GM19467 (cell line): ENCODE data around the gene ARF4.
"Not testable (repeated sequence)": the region's sequence is repeated elsewhere in the genome, so short reads cannot be mapped to it uniquely, and the experiment has no call there.

Experiments used
- ATAC-seq: cut with Tn5 transposase; IDR thresholded peaks from one replicate; pipeline ENCODE4 v1.9.1; 2021; ENCODE audit warnings: mild to moderate bottlenecking, moderate library complexity; ENCODE audit not compliant: unreplicated experiment

ARF4 gene

DNA sequence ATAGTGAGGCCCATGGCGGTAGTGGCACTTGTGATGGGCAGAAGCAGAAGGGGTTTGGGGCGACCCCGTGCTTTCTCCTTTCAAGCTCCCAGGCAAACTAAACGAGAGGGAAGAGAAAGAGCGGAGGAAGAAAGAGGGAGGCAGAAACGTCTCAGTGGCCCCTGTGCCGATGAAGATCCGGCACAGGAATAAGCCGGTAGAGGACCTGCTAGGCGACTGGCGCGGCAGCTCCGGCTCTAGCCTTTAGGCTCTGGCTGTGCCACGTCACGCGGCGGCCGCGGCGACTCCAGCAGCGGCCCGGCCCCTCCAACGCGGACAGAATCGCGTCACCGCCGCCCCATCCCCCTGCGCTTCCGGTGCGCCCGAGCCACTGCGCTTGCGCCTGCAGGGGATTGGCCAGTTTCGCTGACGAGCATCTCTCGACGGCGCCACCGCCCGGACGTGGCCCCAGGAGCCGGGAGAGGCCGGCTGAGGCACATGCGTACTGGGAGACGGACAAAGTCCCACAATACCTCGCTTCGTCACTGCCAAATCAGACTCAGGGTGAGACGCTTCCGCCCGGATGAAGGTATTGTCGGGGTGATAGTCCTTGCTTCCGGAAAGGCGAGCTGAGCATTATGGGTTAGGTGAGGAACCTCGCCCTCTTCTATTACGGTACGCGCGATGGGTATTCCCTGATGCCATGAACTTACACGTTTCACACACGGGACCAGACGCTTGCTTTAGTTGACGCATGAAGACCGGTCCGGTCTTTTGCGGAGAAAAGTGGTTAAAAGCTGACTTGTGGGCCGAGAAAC lies at the start of gene ARF4:
TSS of gene ARF4 (minus strand) at position 218 of the 797 bp plus-strand sequence. CDS start at position 14, 204 bp downstream.
- peak; percentile 93 for ATAC-seq

DNA sequence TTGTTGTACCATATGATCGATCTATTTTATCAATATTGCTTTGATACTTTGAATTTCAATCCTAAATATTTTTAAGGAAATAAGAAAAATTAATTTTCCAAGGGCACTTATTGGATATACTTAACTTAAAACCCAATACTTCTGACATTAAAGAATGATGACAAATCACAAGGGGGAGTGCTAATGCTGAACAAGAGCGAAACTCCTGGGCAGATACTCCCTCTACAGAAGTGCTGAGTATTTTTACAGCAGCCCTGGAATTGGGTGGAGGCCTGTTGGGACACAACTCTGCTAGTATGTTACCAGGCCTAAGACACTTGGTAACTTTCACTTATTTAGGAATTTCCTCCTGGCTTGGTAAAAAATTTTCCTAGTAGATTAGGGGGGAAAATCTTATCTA lies 49.6 kb upstream of the ARF4 start:
- ATAC-seq: no peak

DNA sequence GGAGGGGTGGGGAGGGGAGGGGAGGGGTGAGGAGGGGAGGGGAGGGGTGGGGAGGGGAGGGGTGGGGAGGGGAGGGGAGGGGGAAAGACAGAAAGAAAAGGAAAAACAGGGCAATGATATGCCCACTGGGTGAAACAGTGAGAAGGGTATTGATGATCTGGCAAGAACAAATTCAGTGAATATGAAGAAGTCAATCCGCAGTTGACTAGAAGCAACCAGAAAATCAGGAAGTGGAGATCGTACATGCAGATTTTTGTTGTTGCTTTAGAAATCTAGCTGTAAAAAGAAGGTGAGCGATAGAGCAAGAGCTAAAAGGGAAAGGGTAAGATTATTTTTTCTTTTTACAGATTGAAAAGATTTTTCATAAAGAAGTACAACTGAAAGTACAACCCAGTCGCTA lies 47.6 kb upstream of the ARF4 start:
- no peak for ATAC-seq

DNA sequence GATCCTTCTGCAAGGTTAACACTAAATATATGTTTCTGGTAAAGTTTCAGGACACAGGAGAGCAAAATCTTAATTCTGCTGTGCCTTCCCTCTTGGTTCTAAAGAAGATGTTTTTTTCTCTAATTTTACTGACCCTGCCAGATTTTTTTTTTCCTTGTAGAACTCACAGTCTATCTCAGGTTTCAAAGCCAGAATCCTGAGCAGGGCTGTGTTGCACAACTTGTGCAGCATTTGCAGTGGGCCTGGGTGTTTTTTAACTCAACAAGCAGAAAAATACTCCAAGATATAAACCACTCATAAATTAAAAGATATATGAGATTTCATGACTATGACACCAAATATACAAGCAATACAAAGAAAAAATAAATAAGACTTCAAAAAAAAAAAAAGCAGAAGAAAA lies 40.2 kb upstream of the ARF4 start:
- ATAC-seq: no peak

DNA sequence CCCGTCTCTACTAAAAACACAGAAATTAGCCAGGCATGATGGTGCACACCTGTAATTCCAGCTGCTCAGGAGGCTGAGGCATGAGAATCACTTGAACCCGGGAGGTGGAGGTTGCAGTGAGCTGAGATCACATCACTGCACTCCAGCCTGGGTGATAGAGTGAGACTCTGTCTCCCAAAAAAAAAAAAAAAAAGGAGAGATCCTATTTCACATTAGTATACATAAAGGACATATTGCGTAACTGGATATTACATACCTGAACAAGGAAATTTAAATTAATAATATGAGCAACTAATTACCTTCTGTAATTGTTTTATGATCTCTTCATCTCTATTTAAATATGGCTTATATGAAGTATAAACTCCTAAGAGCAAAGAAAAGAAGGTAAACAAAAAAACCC lies 37.1 kb upstream of the ARF4 start:
- ATAC-seq: not testable (repeated sequence)

DNA sequence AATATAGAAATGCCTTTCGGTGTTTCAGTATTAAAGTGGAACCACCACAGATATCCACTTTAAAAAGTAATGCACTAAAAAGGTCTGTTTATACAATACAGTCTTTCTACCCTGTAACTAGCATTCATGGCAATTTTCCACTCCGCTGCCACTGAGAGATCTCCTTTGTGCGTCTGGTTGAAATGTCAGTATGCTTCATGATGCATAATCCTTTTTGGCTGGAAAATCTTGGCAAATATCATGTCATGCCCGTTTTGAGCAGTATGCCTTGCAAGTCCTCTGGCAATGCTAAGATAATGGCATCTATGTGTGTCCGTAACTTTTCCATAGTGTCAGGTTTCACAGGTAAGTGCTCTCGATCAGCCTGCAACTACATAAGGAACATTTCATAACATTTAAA lies 30.8 kb upstream of the ARF4 start:
- no peak for ATAC-seq

DNA sequence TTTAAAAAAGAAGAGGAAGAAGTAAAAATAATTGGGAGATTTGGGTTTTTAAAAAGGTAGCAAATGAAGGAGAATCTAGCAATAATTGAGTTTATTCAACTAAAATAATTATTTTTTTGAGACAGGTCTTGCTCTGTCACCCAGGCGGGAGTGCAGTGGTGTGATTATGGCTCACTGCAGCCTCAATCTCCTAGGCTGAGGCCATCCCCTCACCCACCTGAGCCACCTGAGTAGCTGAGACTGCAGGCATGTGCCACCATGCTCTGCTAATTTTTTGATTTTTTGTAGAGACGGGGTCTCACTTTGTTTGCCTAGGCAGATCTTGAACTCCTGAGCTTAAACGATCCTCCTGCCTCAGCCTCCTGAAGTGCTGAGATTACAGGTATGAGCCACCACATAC lies 27.7 kb upstream of the ARF4 start:
- no peak for ATAC-seq

DNA sequence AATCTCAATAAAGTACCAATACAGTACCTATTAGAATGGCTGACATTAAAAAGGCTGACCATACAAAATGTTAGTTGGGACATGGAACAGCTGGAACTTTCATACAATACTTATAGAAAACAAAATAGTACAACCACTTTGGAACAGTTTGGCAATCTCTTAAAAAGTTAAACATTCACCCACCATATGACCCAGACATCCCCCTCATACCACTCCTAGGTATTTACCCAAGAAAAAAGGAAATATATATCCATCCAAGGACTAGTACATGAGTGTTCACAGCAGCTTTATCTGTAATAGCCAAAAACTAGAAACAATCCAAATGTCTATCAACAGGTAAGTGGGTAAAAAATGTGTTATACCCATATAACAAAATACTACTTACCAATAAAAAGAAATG lies 25.2 kb upstream of the ARF4 start:
- ATAC-seq: no peak

DNA sequence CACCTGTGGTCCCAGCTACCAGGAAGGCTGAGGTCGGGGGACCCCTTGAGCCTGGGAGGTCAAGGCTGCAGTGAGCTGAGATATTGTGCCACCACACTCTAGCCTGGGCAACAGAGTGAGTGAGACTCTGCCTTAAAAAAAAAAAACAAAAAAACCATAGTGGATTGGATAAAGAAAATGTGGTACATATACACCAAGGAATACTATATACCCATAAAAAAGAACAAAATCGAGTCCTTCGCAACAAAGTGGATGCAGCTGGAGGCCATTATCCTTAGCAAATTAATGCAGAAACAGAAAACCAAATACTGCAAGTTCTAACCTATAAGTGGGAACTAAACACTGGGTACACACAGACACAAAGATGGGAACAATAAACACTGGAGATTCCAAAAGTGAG lies 20.6 kb upstream of the ARF4 start:
- no peak for ATAC-seq

DNA sequence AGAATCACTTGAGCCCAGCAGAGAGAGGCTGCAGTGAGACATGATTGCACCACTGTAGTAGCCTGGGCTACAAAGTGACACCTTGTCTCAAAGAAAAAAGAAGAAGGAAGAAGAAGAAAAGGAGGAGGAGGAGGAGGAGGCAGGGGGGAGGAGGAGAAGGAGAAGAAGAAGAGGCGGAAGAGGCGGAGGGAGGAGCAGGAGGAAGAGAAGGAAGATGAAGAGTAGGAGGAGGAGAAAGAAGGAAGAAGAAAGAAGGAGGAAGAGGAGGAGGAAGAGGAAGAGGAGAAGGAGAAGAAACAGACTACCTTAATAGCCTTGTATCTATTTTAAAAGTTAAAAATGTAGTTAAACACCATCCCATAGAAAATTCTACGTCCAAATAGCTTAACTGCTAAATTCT lies 19.1 kb upstream of the ARF4 start:
- ATAC-seq: no peak

DNA sequence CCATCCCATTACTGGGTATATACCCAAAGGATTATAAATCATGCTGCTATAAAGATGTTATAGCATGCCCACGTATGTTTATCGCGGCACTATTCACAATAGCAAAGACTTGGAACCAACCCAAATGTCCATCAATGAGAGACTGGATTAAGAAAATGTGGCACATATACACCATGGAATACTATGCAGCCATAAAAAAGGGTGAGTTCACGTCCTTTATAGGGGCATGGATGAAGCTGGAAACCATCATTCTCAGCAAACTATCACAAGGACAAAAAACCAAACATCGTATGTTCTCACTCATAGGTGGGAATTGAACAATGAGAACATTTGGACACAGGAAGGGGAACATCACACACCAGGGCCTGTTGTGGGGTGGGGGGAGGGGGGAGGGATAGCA lies 14.7 kb upstream of the ARF4 start:
- not testable (repeated sequence) for ATAC-seq

DNA sequence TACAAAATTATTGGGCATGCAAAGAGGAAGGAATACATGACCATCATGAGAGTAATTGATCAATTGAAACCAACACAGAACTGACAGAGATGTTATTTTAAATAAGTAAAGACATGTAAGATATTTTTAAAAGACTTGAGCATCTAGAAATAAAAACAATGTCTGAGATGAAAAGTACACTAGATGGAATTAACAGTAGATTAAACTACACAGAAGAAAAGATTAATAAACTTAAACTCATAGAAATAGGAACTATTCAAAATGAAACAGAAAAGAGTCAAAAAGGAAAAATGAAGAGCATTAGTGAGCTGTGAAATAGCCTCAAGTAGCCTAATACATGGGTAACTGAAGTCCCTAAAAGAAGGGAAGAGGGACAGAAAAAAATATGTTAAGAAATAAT lies 8.5 kb upstream of the ARF4 start:
- no peak for ATAC-seq

DNA sequence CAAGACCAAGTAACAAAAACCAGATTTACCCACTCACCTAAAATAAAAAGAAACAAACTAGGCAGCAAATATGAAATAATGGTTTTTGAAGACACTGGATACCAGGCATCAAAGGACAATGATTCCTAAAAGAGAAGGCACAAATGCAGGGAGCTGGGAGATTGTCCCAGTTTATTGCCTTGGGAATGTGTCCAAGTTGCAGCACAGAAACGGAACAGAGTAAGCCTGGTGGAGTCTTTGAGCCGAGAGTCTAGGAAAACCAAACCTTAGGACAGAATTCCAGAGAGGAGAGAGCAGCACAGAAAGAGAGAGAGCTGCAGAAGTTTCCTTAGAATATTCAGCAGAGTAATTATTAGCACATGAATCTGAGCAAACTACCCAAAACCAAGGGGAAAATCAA lies 7.8 kb upstream of the ARF4 start:
- no peak for ATAC-seq

DNA sequence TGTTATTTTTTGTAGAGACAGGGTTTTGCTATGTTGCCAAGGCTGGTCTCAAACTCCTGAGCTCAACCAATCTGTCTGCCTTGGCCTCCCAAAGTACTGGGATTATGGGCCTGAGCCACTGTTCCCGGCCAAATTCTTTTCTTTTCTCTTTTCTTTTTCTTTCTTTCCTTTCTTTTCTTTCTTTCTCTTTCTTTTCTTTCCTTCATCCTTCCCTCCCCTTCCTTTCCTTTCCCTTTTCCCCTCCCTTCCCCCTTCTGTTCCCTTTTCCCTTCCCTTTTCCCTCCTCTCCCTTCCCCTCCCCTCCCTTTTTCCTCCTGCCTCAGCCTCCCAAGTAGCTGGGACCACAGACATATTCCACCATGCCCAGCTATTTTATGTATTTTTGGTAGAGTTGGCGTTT lies 3.1 kb upstream of the ARF4 start:
- no peak for ATAC-seq

DNA sequence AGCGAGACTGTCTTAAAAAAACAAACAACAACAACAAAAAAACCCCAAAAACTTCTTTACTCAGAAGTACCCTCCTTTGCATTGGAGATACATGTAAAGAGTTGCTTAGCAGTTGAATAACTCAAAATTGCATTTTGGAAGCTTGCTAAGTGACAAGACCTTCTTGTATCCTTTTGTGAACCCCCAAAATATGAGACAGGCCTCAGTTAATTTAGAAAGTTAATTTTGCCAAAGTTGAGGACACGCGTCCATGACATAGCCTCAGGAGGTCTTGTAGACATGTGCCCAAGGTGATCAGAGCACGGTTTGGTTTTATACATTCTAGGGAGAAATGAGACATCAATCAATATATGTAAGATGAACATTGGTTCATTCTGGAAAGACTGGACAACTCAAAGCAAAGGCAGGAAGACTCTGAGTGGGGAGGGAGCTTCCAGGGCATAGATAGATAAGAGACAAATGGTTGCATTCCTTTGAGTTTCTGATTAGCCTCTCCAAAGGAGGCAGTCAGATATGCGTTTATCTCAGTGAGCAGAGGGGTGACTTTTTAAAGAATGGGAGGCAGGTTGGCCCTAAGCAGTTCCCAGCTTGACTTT lies 1.7 kb upstream of the ARF4 start:
- ATAC-seq: no peak

DNA sequence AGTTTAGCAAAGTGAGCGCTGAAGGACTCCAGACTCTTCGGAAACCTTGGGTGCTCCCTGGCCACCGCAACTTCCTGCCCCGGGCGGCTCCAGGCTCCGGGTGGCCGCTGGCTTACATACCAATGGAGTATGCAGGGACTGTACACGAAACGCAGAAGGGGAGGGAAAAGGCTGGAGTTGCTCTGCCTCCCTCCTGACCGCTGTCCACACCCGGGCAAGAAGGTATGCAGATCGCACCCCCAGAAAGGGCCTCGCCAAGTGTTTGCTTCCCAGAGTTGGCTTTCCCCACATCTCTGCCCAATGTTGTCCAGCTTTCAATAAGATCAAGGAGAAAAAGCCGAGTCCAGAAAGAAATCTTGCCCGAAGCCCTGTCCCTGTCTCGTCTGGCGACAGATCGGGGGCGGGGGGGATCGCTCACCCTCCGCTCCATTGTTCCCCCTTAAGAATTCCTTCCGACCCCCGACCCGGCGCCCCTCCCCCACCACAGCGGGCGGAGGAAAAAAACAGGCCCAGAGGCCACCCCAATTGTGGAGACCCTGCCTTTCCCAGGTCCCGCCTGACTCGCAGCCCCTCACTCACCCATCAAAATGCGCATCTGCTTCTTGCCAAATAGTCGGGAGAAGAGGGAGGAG lies 533 bp downstream of the ARF4 start:
- no peak for ATAC-seq

DNA sequence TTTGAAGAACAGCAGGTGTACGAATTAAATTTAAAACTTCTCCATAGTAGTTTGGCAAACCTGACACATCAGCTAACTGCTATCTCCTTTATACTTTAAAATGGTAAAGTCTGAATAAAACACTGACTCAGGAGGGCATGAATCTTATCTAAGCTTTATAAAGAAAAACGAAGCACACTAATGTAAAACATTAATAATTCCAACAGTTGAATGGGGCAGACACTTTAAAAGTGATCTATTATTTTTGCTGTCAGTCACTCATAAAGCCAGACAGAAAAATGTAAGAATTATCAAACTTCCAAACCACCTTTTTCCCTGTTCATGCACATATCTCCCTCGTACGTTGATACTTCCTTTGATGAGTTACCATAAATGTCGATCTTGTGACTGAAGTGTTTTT lies 2.6 kb downstream of the ARF4 start:
- ATAC-seq: no peak

DNA sequence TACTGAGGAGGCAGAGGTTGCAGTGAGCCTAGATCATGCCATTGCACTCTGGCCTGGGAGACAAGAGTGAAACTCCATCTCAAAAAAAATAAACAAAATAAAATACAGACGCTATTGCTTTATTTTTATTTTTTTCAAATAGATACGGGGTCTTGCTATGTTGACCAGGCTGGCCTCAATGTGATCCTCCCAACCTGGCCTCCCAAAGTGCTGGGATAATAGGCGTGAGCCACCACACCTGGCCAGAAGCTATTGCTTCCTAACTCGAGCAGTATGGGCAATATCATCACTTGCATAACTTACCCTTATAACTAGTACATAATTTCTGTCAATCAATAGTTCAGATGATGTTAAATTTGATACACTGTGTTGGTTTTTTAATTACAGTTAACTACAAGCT lies 3.0 kb downstream of the ARF4 start:
- no peak for ATAC-seq

DNA sequence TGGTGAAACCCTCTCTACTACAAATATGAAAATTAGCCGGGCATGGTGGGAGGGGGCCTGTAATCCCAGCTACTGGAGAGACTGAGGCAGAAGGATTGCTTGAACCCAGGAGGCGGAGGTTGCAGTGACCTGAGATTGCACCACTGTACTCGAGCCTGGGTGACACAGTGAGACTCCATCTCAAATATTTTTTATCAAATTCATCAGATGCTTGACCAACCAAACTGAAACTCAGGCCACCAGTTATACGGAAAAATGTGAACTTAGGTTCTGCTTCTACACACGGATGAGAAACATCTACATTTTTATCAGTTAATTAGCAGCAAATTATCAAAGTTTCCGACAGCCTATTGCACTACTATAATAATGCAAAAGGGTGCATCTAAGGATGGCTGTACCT lies 4.8 kb downstream of the ARF4 start:
- no peak for ATAC-seq

DNA sequence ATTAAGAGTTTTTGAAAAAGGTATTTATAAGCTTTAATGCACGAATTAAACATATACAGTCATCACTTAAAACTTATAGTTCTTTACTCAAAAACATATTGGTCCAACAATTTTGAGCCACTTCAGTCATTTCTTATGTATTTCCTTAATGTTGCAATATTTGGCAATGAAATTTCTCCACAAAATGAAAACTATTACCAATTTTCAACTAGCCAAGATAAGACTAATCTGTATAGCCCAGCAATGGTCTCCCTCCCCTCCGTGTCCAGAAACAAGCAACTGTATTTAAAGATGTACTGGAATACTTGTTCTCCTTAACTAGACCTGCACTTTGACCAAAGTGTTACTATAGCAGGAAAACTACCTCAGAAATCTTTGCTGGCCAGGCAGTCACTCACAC lies 9.2 kb downstream of the ARF4 start:
- ATAC-seq: no peak

DNA sequence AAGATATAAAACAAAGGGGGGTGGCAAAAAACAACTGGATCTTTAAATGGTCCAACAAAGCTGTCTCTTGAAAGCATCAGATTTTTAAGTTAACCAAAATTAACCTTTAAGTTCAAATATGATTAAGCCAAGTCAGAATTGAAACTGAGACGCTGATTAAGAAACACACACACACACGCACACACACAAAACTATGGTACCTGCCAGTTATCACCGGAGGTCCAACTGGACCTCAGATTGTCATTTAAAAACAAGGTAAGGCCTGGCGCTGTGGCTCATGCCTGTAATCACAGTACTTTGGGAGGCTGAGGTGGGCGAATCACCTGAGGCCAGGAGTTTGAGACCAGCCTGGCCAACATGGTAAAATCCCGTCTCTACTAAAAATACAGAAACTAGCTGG lies 10.4 kb downstream of the ARF4 start:
- no peak for ATAC-seq

DNA sequence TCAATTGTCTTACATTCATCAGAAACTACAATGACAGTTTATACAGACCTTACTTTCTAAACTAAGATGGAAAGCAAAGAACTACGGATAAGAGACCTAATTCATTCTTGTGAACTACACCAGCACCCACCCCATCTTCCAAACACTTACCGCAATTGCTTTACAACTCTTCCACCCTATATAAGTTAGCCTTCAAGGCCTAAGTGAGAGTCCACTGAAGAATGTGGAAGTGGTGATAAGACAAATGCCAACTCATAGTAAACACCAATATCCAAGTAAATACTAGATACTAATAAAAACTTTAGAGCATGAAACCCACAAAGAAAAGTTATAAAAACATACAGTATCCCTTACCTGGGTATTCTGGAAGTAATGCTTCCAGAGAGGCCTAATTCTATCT lies 13.6 kb downstream of the ARF4 start:
- ATAC-seq: no peak
